Measurements from ENCODE around the gene PSME3.

DNA sequence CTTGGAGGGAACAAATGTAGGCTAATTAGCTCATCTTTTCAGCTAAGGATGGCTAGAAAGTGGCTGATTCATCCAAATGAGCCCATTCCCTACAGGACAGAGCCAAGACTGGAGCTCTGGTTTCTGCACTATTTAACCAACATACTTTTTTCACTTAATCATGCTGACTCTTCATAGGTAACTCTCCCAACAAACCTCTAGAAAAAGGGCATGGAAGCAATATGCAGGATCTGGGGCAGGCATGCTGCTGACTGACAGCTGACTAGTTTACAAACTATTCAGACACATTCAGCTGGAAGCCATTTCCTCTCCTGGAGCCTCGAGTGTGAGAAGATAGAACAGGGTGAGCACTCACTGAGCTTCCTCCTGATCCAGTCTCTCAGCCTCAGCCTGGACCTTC lies 15.3 kb upstream of the PSME3 start:
- TF ChIP-seq, protein P1, sequence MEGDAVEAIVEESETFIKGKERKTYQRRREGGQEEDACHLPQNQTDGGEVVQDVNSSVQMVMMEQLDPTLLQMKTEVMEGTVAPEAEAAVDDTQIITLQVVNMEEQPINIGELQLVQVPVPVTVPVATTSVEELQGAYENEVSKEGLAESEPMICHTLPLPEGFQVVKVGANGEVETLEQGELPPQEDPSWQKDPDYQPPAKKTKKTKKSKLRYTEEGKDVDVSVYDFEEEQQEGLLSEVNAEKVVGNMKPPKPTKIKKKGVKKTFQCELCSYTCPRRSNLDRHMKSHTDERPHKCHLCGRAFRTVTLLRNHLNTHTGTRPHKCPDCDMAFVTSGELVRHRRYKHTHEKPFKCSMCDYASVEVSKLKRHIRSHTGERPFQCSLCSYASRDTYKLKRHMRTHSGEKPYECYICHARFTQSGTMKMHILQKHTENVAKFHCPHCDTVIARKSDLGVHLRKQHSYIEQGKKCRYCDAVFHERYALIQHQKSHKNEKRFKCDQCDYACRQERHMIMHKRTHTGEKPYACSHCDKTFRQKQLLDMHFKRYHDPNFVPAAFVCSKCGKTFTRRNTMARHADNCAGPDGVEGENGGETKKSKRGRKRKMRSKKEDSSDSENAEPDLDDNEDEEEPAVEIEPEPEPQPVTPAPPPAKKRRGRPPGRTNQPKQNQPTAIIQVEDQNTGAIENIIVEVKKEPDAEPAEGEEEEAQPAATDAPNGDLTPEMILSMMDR (IDR thresholded peaks at IDR 0.05 in 8 of 11, conservative IDR thresholded peaks at IDR 0.05 in 3 of 11), result no peak
- no peak for TF ChIP-seq POLR2A (IDR thresholded peaks at IDR 0.05)
- no peak for TF ChIP-seq POLR2AphosphoS5 (IDR thresholded peaks at IDR 0.05)
